Thoracic aorta (tissue), 2 donors: ENCODE results near the gene UPK3A. TPM values are rescaled to one million over a fixed set of nuclear protein-coding genes. Genes with fewer than 3 reads are reported as not detected.

Source experiments
- ATAC-seq: fragments of 150-250 bp; one replicate; pipeline ENCODE4 v1.8.0; 2017; ENCODE audit warnings: low read depth; ENCODE audit not compliant: insufficient number of reproducible peaks, low FRiP score
- DNase-seq: peaks from one replicate; pipeline ENCODE4 v3.0.0-alpha.2; 2020; ENCODE audit warnings: low spot score
- H3K27ac ChIP-seq, 2 donors: fragments of 200-600 bp; sonication (generic); 1 replicate in 1 of 2; 2 replicates in 1 of 2; pipeline ENCODE4 v1.5.1; 2016; ENCODE audit warnings: mild to moderate bottlenecking in 2 of 2, moderate library complexity in 2 of 2
- H3K27me3 ChIP-seq: fragments of 200-600 bp; sonication (generic); replicated peaks from 2 replicates; pipeline ENCODE4 v1.6.0; 2016; ENCODE audit warnings: mild to moderate bottlenecking; ENCODE audit not compliant: insufficient read depth
- H3K36me3 ChIP-seq: fragments of 200-600 bp; sonication (generic); one replicate; pipeline ENCODE4 v1.5.1; 2016
- H3K4me1 ChIP-seq, 2 donors: fragments of 200-600 bp; sonication (generic); 1 replicate in 1 of 2; 2 replicates in 1 of 2; pipeline versions ENCODE4 v1.5.1 to v1.6.0; 2016; ENCODE audit warnings: low read depth in 2 of 2, mild to moderate bottlenecking in 1 of 2; ENCODE audit not compliant: control insufficient read depth in 1 of 2
- H3K4me3 ChIP-seq: fragments of 200-600 bp; sonication (generic); 2 replicates; pipeline ENCODE4 v1.5.1; 2016; ENCODE audit warnings: mild to moderate bottlenecking
- H3K9me3 ChIP-seq: fragments of 200-600 bp; sonication (generic); 2 replicates; pipeline ENCODE4 v1.5.1; 2016
- CTCF ChIP-seq: fragments of 200-600 bp; sonication (generic); IDR thresholded peaks from one replicate; pipeline ENCODE4 v1.5.1; 2019; ENCODE audit warnings: antibody characterized with exemption
- total RNA-seq, 2 donors: library from RNA; depleted of rRNA; stranded (reverse); fragments of >200 nt; gene quantifications; one replicate each; pipeline versions ENCODE4 v1.1.0 to v1.2.3, GENCODE V29; 2016

UPK3A gene
- total RNA-seq, 2 donors from 2014 or later: not detected

- Histone ChIP-seq H3K9me3 (no peaks in the 10 kb centered on the region), H3K27ac (no peak overlapping the region), H3K4me1 (peaks cover 20 to 42% of the 10 kb centered on the region in 2 donors), H3K27me3 (no peaks in the 10 kb centered on the region), H3K36me3 (peaks cover 31% of the 10 kb centered on the region), H3K4me3 (no peak overlapping the region)
- DNase-seq (no peak), ATAC-seq (no peak)
- no peak for TF ChIP-seq CTCF
These were observed 54.0 kb downstream of the UPK3A start for GRCh38 chr22:45338795-45339194.

GRCh38 chr22:45340323-45340722 is 55.6 kb downstream of the UPK3A start:
- no peak for ATAC-seq
- peaks cover 31% of the 10 kb centered on the region for H3K36me3 ChIP-seq

GRCh38 chr22:45341498-45341897 is 56.7 kb downstream of the UPK3A start:
- DNase-seq (no peak), ATAC-seq (no peak)
- H3K27me3 ChIP-seq: no peaks in the 10 kb centered on the region
- peaks cover 7 to 15% of the 10 kb centered on the region in 2 donors for H3K4me1 ChIP-seq
- no peak for TF ChIP-seq CTCF
- peaks cover 31% of the 10 kb centered on the region for H3K36me3 ChIP-seq
- no peak overlapping the region for H3K4me3 ChIP-seq
- no peak overlapping the region for H3K27ac ChIP-seq
- no peaks in the 10 kb centered on the region for H3K9me3 ChIP-seq

More at GRCh38 chr22:45340323-45340722, 55.6 kb downstream of the UPK3A start:
- no peaks in the 10 kb centered on the region for H3K9me3 ChIP-seq
- no peak for TF ChIP-seq CTCF
- no peak overlapping the region for H3K27ac ChIP-seq
- no peak overlapping the region for H3K4me3 ChIP-seq
- DNase-seq: no peak
- peaks cover 16 to 27% of the 10 kb centered on the region in 2 donors for H3K4me1 ChIP-seq
- no peaks in the 10 kb centered on the region for H3K27me3 ChIP-seq

- H3K27ac ChIP-seq: no peak overlapping the region
- no peak for DNase-seq
- peaks cover 30% of the 10 kb centered on the region for H3K36me3 ChIP-seq
- no peak for TF ChIP-seq CTCF
- ATAC-seq: no peak
- no peaks in the 10 kb centered on the region for H3K27me3 ChIP-seq
- H3K4me1 ChIP-seq: no peaks in the 10 kb centered on the region
- H3K4me3 ChIP-seq: no peak overlapping the region
- no peaks in the 10 kb centered on the region for H3K9me3 ChIP-seq
These were observed 58.4 kb downstream of the UPK3A start for GRCh38 chr22:45343143-45343542.

GRCh38 chr22:45344334-45344733 is 59.6 kb downstream of the UPK3A start:
- Histone ChIP-seq H3K4me3 (no peak overlapping the region), H3K27me3 (no peaks in the 10 kb centered on the region), H3K4me1 (no peaks in the 10 kb centered on the region), H3K9me3 (no peaks in the 10 kb centered on the region), H3K27ac (no peak overlapping the region), H3K36me3 (peaks cover 27% of the 10 kb centered on the region)
- ATAC-seq (no peak), DNase-seq (no peak)
- TF ChIP-seq CTCF: no peak

Other genes with a start within 250 kb of the UPK3A start
- 10 to 100 TPM; 27.8 to 31.6 TPM for gene NUP50, start 121.0 kb upstream of the UPK3A start, total RNA-seq
- 10 to 100 TPM; 76.9 to 99.1 TPM for gene KIAA0930, start 44.1 kb upstream of the UPK3A start, total RNA-seq
- 100 to 1,000 TPM in 1 of 2 donors, 10 to 100 TPM in 1; 54.4 to 244 TPM for gene FAM118A, start 25.0 kb downstream of the UPK3A start, total RNA-seq
- not detected for gene SMC1B, start 128.7 kb downstream of the UPK3A start, total RNA-seq
- 1 to 10 TPM in 1 of 2 donors, not detected in 1; 5.1 TPM for gene RIBC2, start 128.7 kb downstream of the UPK3A start, total RNA-seq
- gene FBLN1, start 217.9 kb downstream of the UPK3A start, total RNA-seq: 100 to 1,000 TPM; 587 to 972 TPM